Measurements from ENCODE around the gene ADAM12.

ADAM12 gene

DNA sequence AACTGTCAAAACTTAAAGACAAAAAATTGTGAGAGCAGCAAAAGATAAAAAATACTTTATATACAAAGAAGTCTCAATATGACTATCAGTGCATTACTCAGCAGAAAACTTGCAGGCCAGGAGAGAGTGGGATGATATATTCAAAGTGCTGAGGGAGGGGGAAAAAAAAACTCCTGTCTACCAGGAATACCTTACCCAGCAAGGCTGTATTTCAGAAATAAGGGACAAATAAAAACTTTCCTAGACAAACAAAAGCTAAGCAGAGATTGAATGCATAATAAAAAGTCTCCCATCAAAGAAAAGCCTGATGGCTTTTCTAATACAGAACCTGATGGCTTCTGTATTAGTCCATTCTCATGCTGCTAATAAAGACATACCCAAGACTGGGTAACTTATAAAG is 31.1 kb downstream of the ADAM12 start:
- DNase-seq (ENCODE audit: extremely low spot score), result no peak
- no peak for TF ChIP-seq NFRKB (IDR thresholded peaks at IDR 0.05)
- no peak for TF ChIP-seq ARNT (IDR thresholded peaks at IDR 0.05)
- no peak for TF ChIP-seq HDGF (IDR thresholded peaks at IDR 0.05; ENCODE audit: borderline replicate concordance)
- no peak for TF ChIP-seq FOXA1 (IDR thresholded peaks at IDR 0.05)
- no peak for TF ChIP-seq SUZ12 (IDR thresholded peaks at IDR 0.05)
- TF ChIP-seq ZNF384 (IDR thresholded peaks at IDR 0.05), result no peak
- no peak for TF ChIP-seq CTBP1 (IDR thresholded peaks at IDR 0.05; ENCODE audit: borderline replicate concordance)
- TF ChIP-seq, protein P1, sequence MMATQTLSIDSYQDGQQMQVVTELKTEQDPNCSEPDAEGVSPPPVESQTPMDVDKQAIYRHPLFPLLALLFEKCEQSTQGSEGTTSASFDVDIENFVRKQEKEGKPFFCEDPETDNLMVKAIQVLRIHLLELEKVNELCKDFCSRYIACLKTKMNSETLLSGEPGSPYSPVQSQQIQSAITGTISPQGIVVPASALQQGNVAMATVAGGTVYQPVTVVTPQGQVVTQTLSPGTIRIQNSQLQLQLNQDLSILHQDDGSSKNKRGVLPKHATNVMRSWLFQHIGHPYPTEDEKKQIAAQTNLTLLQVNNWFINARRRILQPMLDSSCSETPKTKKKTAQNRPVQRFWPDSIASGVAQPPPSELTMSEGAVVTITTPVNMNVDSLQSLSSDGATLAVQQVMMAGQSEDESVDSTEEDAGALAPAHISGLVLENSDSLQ (IDR thresholded peaks at IDR 0.05), result no peak
- TF ChIP-seq FOXM1 (IDR thresholded peaks at IDR 0.05; ENCODE audit: borderline replicate concordance), result no peak
- POLR2A ChIA-PET, result no interaction called here
- CTCF ChIA-PET, result no interaction called here

DNA sequence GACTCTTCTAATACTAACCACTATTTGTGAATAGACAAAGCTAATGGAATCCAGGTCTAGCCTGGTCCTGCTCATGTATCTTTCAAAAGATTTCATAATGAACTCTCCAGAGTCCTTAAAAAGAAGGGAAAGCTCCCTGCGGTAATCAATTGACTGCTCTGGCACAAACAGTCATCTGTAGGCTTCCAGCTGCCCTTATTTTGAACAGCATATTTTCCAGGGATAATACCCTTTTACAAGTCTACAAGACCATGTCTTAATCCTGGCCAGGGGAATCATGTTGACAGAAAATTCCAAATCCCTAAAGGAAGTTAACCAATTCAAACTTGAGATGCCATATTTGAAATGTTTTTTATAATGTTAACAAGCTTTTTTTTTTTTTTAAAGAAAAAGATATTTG is 34.6 kb downstream of the ADAM12 start:
- TF ChIP-seq FOXM1 (IDR thresholded peaks at IDR 0.05; ENCODE audit: borderline replicate concordance), result no peak
- no peak for TF ChIP-seq ZNF384 (IDR thresholded peaks at IDR 0.05)
- TF ChIP-seq LEF1 (IDR thresholded peaks at IDR 0.05; ENCODE audit: borderline replicate concordance), result no peak
- TF ChIP-seq ELF4 (IDR thresholded peaks at IDR 0.05), result no peak
- TF ChIP-seq BHLHE40 (IDR thresholded peaks at IDR 0.05; ENCODE audit: borderline replicate concordance), result no peak
- CTCF ChIA-PET, result no interaction called here
- POLR2A ChIA-PET, result no interaction called here
- DNase-seq (ENCODE audit: extremely low spot score), result no peak

DNA sequence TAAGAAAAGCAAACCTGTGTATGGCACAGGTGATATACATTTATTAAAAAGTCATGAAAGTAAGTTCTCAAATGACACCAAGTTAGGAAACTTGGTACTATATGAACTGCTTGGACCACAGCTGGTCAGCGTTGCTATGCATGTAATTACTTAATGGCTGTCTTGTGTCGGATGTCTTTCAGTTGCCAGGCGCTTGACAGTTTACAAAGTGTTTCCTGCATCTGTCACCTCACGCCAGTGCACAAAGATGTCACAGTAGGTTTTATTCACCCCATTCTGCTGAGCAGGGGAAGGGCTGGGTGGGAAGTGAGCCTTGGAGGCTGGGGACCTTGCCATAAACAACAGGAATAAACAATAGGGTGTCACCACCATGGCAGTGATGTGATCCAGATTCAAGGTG is 35.8 kb downstream of the ADAM12 start:
- no peak for DNase-seq (ENCODE audit: extremely low spot score)
- TF ChIP-seq BHLHE40 (IDR thresholded peaks at IDR 0.05; ENCODE audit: borderline replicate concordance) (no peak), NFRKB (IDR thresholded peaks at IDR 0.05) (no peak), ARNT (IDR thresholded peaks at IDR 0.05) (no peak), HDGF (IDR thresholded peaks at IDR 0.05; ENCODE audit: borderline replicate concordance) (no peak), ELF4 (IDR thresholded peaks at IDR 0.05) (no peak), TARDBP (IDR thresholded peaks at IDR 0.05) (no peak), SP1 (IDR thresholded peaks at IDR 0.05) (no peak), ZNF384 (IDR thresholded peaks at IDR 0.05) (no peak), LEF1 (IDR thresholded peaks at IDR 0.05; ENCODE audit: borderline replicate concordance) (no peak), FOXA1 (IDR thresholded peaks at IDR 0.05) (no peak), CTBP1 (IDR thresholded peaks at IDR 0.05; ENCODE audit: borderline replicate concordance) (no peak), SUZ12 (IDR thresholded peaks at IDR 0.05) (no peak), FOXK2 (IDR thresholded peaks at IDR 0.05) (no peak), FOXM1 (IDR thresholded peaks at IDR 0.05; ENCODE audit: borderline replicate concordance) (no peak), L3MBTL2 (conservative IDR thresholded peaks at IDR 0.05) (no peak)
- TF ChIP-seq, protein P1 (IDR thresholded peaks at IDR 0.05), result no peak
- POLR2A ChIA-PET, result no interaction called here
- CTCF ChIA-PET, result no interaction called here

DNA sequence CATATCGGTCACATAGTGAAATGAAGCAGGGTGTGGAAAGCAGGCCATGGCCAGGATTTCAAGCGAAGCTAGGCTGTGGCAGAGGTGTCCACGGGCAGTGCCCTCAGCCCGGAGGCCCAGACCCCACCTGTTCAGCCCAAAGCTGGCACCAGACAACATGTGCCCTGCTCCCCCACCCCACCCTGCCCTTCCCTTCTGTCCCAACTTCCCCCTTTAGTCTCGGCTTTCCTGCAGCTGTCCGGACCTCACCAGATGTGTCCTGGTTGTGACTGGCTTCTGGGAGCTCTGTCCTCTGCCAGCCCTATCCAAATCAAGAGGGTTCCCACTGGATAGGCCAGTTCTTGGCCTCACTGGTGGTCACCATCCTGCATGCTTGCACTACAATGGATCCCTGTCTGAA is 37.3 kb downstream of the ADAM12 start:
- POLR2A ChIA-PET, result no interaction called here
- no peak for DNase-seq (ENCODE audit: extremely low spot score)
- TF ChIP-seq FOXA1 (IDR thresholded peaks at IDR 0.05), result no peak
- TF ChIP-seq FOXK2 (IDR thresholded peaks at IDR 0.05), result no peak
- TF ChIP-seq LEF1 (IDR thresholded peaks at IDR 0.05; ENCODE audit: borderline replicate concordance), result no peak
- no peak for TF ChIP-seq ARNT (IDR thresholded peaks at IDR 0.05)
- no peak for TF ChIP-seq ZNF384 (IDR thresholded peaks at IDR 0.05)
- TF ChIP-seq FOXM1 (IDR thresholded peaks at IDR 0.05; ENCODE audit: borderline replicate concordance), result no peak
- TF ChIP-seq SUZ12 (IDR thresholded peaks at IDR 0.05), result no peak
- no peak for TF ChIP-seq SP1 (IDR thresholded peaks at IDR 0.05)
- TF ChIP-seq, protein P1 (IDR thresholded peaks at IDR 0.05), result no peak
- no peak for TF ChIP-seq TARDBP (IDR thresholded peaks at IDR 0.05)
- TF ChIP-seq BHLHE40 (IDR thresholded peaks at IDR 0.05; ENCODE audit: borderline replicate concordance), result no peak
- TF ChIP-seq L3MBTL2 (conservative IDR thresholded peaks at IDR 0.05), result no peak
- no peak for TF ChIP-seq HDGF (IDR thresholded peaks at IDR 0.05; ENCODE audit: borderline replicate concordance)
- TF ChIP-seq CTBP1 (IDR thresholded peaks at IDR 0.05; ENCODE audit: borderline replicate concordance), result no peak
- no peak for TF ChIP-seq ELF4 (IDR thresholded peaks at IDR 0.05)
- no peak for TF ChIP-seq NFRKB (IDR thresholded peaks at IDR 0.05)
- CTCF ChIA-PET, result no interaction called here

DNA sequence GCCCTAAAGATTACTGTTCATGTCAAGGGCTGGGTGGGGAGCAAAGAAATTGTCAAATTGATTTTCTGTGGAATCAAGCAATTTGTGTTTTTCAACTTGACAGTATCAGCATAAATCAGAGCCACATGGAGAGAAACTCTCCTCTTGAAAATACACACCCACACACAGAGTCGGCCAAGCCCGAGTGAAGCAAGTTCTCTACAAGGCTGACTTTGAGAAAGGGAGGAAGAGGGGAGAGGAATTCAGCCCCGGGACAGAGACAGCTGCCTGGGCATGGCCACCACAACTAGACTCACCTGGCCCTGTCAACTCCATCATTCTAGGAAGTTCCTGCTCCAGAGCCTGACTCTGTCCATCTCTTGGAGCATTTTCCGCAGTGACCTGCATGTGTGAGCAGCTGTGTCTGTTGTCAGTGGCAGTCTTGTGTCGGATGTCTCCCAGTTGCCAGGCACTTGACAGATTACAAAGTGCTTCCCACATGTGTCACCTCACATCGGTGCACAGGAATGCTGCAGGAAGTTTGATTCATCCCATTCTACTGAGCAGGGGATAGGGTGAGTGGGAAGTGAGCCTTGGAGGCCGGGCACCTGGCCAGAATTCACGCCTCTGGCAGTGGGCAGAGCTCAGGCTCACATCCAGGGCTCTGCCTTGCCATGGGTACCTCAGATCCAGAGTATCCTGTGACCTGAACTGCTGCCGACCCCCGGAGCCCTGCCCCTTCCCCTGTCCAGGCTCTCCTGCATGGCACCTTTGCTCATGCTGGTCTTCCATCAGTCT is 37.9 kb downstream of the ADAM12 start:
- CTCF ChIA-PET, result no interaction called here
- DNase-seq (ENCODE audit: extremely low spot score), result no peak
- TF ChIP-seq, protein P1 (IDR thresholded peaks at IDR 0.05), result no peak
- TF ChIP-seq LEF1 (IDR thresholded peaks at IDR 0.05; ENCODE audit: borderline replicate concordance) (no peak), CTBP1 (IDR thresholded peaks at IDR 0.05; ENCODE audit: borderline replicate concordance) (no peak), ARNT (IDR thresholded peaks at IDR 0.05) (no peak), HDGF (IDR thresholded peaks at IDR 0.05; ENCODE audit: borderline replicate concordance) (no peak), SP1 (IDR thresholded peaks at IDR 0.05) (no peak), SUZ12 (IDR thresholded peaks at IDR 0.05) (no peak)
- POLR2A ChIA-PET, result no interaction called here

DNA sequence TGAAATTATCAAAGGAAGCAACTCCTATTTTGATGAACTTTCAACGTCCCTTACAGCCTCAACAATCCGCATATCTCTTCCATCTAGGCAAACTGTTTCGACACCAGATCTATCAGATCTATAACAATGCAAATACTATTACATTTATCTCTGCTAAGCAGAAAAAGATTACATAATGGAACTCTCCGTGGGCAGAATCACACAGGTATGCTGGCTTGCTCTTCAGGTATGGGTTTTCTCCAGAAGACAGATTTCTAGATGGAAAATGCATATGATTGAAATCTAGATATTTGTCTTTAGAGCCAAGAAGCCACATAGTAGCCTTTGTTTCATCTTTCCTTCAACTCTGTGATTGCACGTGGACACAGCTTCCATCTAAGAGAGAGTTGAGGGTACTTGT is 38.6 kb downstream of the ADAM12 start:
- ChIA-PET POLR2A (no interaction called here), CTCF (no interaction called here)
- no peak for TF ChIP-seq HDGF (IDR thresholded peaks at IDR 0.05; ENCODE audit: borderline replicate concordance)
- DNase-seq (ENCODE audit: extremely low spot score), result no peak
